SK-N-SH treated with all-trans-retinoic acid at 6 μM for 48 hours (cell line): ENCODE data around the gene AHI1.

Source experiments
- ATAC-seq: fragments of 200-7000 bp; cut with Tn5 transposase; 3 replicates; pipeline ENCODE4 v1.9.1; 2020; ENCODE audit warnings: mild to moderate bottlenecking, moderate library complexity
- ARNTL ChIP-seq: fragments of 450-650 bp; formaldehyde crosslinking; IDR thresholded peaks from 2 replicates; pipeline ENCODE4 v1.5.0; 2020; ENCODE audit warnings: low read depth, mild to moderate bottlenecking, moderate library complexity, borderline replicate concordance
- BACH2 ChIP-seq: fragments of 250-450 bp; sonication (Bioruptor Pico); IDR thresholded peaks from 2 replicates; pipeline ENCODE4 v1.9.0; 2021; ENCODE audit warnings: mild to moderate bottlenecking, borderline replicate concordance
- CREB5 ChIP-seq: fragments of 250-450 bp; sonication (Bioruptor Pico); IDR thresholded peaks from 2 replicates; pipeline ENCODE4 v1.5.1; 2020; ENCODE audit warnings: low read depth, mild to moderate bottlenecking, moderate library complexity
- CSDC2 ChIP-seq: fragments of 250-450 bp; sonication (Bioruptor Pico); IDR thresholded peaks from 2 replicates; pipeline ENCODE4 v1.5.0; 2020; ENCODE audit warnings: mild to moderate bottlenecking, moderate library complexity
- CSRNP3 ChIP-seq: fragments of 250-450 bp; sonication (Bioruptor Pico); IDR thresholded peaks from 2 replicates; pipeline ENCODE4 v1.5.1; 2021; ENCODE audit warnings: mild to moderate bottlenecking, moderate library complexity
- ESRRG ChIP-seq: fragments of 250-450 bp; sonication (Bioruptor Pico); IDR thresholded peaks from 2 replicates; pipeline ENCODE4 v1.6.1; 2021; ENCODE audit warnings: mild to moderate bottlenecking
- ISL1 ChIP-seq: fragments of 250-450 bp; sonication (Bioruptor Pico); IDR thresholded peaks from 2 replicates; pipeline ENCODE4 v2.1.2; 2022; ENCODE audit warnings: mild to moderate bottlenecking, moderate library complexity
- OSR1 ChIP-seq: fragments of 250-450 bp; sonication (Bioruptor Pico); IDR thresholded peaks from 2 replicates; pipeline ENCODE4 v1.8.0; 2022; ENCODE audit warnings: moderate library complexity, mild to moderate bottlenecking, inconsistent platforms
- PATZ1 ChIP-seq: fragments of 250-450 bp; sonication (Bioruptor Pico); IDR thresholded peaks from 2 replicates; pipeline ENCODE4 v1.8.0; 2020; ENCODE audit warnings: mild to moderate bottlenecking, moderate library complexity, borderline replicate concordance
- POU6F1 ChIP-seq: fragments of 250-450 bp; sonication (Bioruptor Pico); IDR thresholded peaks from 2 replicates; pipeline ENCODE4 v1.8.0; 2021; ENCODE audit warnings: low read depth, mild to moderate bottlenecking, moderate library complexity, borderline replicate concordance
- PPARA ChIP-seq: fragments of 250-450 bp; sonication (Bioruptor Pico); IDR thresholded peaks from 2 replicates; pipeline ENCODE4 v1.5.0; 2020; ENCODE audit warnings: mild to moderate bottlenecking, borderline replicate concordance
- RARB ChIP-seq: fragments of 250-450 bp; sonication (Bioruptor Pico); IDR thresholded peaks from 2 replicates; pipeline ENCODE4 v1.8.0; 2021; ENCODE audit warnings: mild to moderate bottlenecking, moderate library complexity
- TCF4 ChIP-seq: fragments of 250-450 bp; sonication (Bioruptor Pico); IDR thresholded peaks from 2 replicates; pipeline ENCODE4 v1.8.0; 2021; ENCODE audit warnings: mild to moderate bottlenecking, moderate library complexity, borderline replicate concordance
- TOX ChIP-seq: fragments of 250-450 bp; sonication (Bioruptor Pico); IDR thresholded peaks from 2 replicates; pipeline ENCODE4 v1.8.0; 2021; ENCODE audit warnings: mild to moderate bottlenecking, moderate library complexity, borderline replicate concordance
- TSHZ2 ChIP-seq: fragments of 250-450 bp; sonication (Bioruptor Pico); IDR thresholded peaks from 2 replicates; pipeline ENCODE4 v1.5.0; 2020; ENCODE audit warnings: mild to moderate bottlenecking, moderate library complexity
- ZFP3 ChIP-seq: fragments of 250-450 bp; sonication (Bioruptor Pico); IDR thresholded peaks from 2 replicates; pipeline ENCODE4 v1.5.0; 2020; ENCODE audit warnings: mild to moderate bottlenecking, moderate library complexity
- ZFP30 ChIP-seq: fragments of 450-650 bp; formaldehyde crosslinking; IDR thresholded peaks from 2 replicates; pipeline ENCODE4 v1.5.0; 2022; ENCODE audit warnings: mild to moderate bottlenecking, moderate library complexity
- ZNF565 ChIP-seq: fragments of 450-650 bp; formaldehyde crosslinking; conservative IDR thresholded peaks from 2 replicates; pipeline ENCODE4 v1.5.0; 2020; ENCODE audit warnings: low read depth, mild to moderate bottlenecking, moderate library complexity
- ZNF70 ChIP-seq: fragments of 450-650 bp; formaldehyde crosslinking; IDR thresholded peaks from 2 replicates; pipeline ENCODE4 v1.5.0; 2020; ENCODE audit warnings: mild to moderate bottlenecking, moderate library complexity
- ZNF8 ChIP-seq: fragments of 450-650 bp; formaldehyde crosslinking; IDR thresholded peaks from 2 replicates; pipeline ENCODE4 v1.5.0; 2020; ENCODE audit warnings: mild to moderate bottlenecking, moderate library complexity

Gene AHI1

GRCh38 chr6:135296715-135297114, 200.8 kb downstream of the AHI1 start:
- no peak for ATAC-seq
- no peak for TF ChIP-seq POU6F1 (CRISPR knock-in tag)
- TF ChIP-seq ZNF8 (CRISPR knock-in tag): no peak
- TF ChIP-seq ZNF565 (CRISPR knock-in tag): no peak
- no peak for TF ChIP-seq ZNF70
- TF ChIP-seq ISL1 (CRISPR knock-in tag): no peak
- no peak for TF ChIP-seq CSDC2 (CRISPR knock-in tag)
- no peak for TF ChIP-seq PATZ1
- TF ChIP-seq TOX (CRISPR knock-in tag): no peak
- no peak for TF ChIP-seq RARB (CRISPR knock-in tag)
- TF ChIP-seq CSRNP3: no peak
- no peak for TF ChIP-seq TCF4 (CRISPR knock-in tag)
- no peak for TF ChIP-seq OSR1
- no peak for TF ChIP-seq ARNTL
- TF ChIP-seq CREB5 (CRISPR knock-in tag): no peak
- TF ChIP-seq ZFP3: no peak
- no peak for TF ChIP-seq TSHZ2
- no peak for TF ChIP-seq PPARA (CRISPR knock-in tag)
- TF ChIP-seq BACH2: no peak
- no peak for TF ChIP-seq ZFP30 (CRISPR knock-in tag)
- no peak for TF ChIP-seq ESRRG (CRISPR knock-in tag)

GRCh38 chr6:135295085-135295484, 202.5 kb downstream of the AHI1 start:
- TF ChIP-seq PPARA (CRISPR knock-in tag): no peak
- no peak for TF ChIP-seq ZFP30 (CRISPR knock-in tag)
- TF ChIP-seq ARNTL: no peak
- no peak for TF ChIP-seq CSRNP3
- no peak for TF ChIP-seq BACH2
- TF ChIP-seq ZNF8 (CRISPR knock-in tag): no peak
- TF ChIP-seq, all 23 proteins: peak for 0
- ATAC-seq: no peak
